Erythroblast (primary cell): Measurements from ENCODE around the gene PGLYRP4.

Experiments used
- GATA1 ChIP-seq: IDR thresholded peaks from 2 replicates; pipeline ENCODE4 v1.6.1; 2011; ENCODE audit warnings: low read depth, mild to moderate bottlenecking, control low read depth, low read length, moderate library complexity
- POLR2A ChIP-seq: IDR thresholded peaks from 2 replicates; pipeline ENCODE4 v1.6.1; 2011; ENCODE audit warnings: mild to moderate bottlenecking, low read length

DNA sequence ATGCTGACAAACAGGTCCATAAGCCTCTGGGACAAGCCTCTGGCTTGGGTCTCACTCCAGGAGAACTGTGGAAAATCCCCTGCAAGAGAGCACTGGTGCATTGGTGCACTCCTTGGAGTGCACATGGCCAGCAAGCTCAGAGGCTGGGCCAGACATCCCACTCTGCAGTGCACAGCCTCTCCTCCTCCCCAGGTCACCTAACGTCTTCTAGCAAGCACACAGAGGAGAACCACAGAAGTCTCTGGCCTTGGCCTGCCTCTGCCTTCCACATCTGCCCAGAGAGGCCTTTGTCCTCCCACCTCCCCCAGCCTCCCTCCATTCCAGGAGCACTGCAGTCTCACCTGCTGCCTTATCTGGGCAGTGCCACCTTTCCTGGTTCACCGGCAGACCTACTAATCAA is 40.1 kb downstream of the PGLYRP4 start:
- TF ChIP-seq POLR2A, result no peak
- no peak for TF ChIP-seq GATA1
